Testis (tissue), 3 donors: ENCODE measurements around the gene RAB42. TPM values are rescaled to one million over a fixed set of nuclear protein-coding genes. Genes with fewer than 3 reads are reported as not detected.

ENCODE experiments used
- DNase-seq: peaks from one replicate; pipeline ENCODE4 v3.0.0-alpha.2; 2019
- H3K27ac ChIP-seq, 2 donors: fragments of 200-600 bp; sonication (generic); one replicate each; pipeline ENCODE4 v1.5.1; 2019
- H3K27me3 ChIP-seq: fragments of 200-600 bp; sonication (generic); one replicate; pipeline ENCODE4 v1.5.1; 2019
- H3K36me3 ChIP-seq: fragments of 200-600 bp; sonication (generic); one replicate; pipeline ENCODE4 v1.5.1; 2017; ENCODE audit warnings: low read depth; ENCODE audit errors: missing control alignments
- H3K4me1 ChIP-seq: fragments of 200-600 bp; sonication (generic); one replicate; pipeline ENCODE4 v1.5.1; 2019
- H3K4me3 ChIP-seq, 2 donors: fragments of 200-600 bp; sonication (generic); one replicate each; pipeline ENCODE4 v1.5.1; 2017 to 2019
- H3K9me3 ChIP-seq: fragments of 200-600 bp; sonication (generic); one replicate; pipeline ENCODE4 v1.5.1; 2017
- POLR2A ChIP-seq: fragments of 450-650 bp; IDR thresholded peaks from one replicate; pipeline ENCODE4 v1.6.1; 2017; ENCODE audit warnings: antibody characterized with exemption, mild to moderate bottlenecking, moderate library complexity
- WGBS, 2 donors: methylation state at CpG; one replicate each; pipeline ENCODE4 v1.1.5; 2018; 5-methylcytosine and 5-hydroxymethylcytosine counted together
- intact Hi-C: fragments of 100-400 bp; cut with DNase I; formaldehyde crosslinking; loops from one replicate; pipeline ENCODE4 v1.15.1; 2023; ENCODE audit warnings: low total_unique reads
- polyA plus RNA-seq: library from polyadenylated mRNA; stranded (reverse); fragments of 350-450 nt; fragmentation: Illumina TruSeq; extraction: RNeasy Lipid Tissue Mini Kit (QIAGEN cat#74804); gene quantifications from one replicate; pipeline ENCODE4 v1.2.3, GENCODE V29; 2014; ENCODE audit warnings: low read depth, low replicate concordance; ENCODE audit not compliant: insufficient read depth
- total RNA-seq, 2 donors: library from RNA; depleted of rRNA; stranded (reverse); fragments of >200 nt; gene quantifications; one replicate each; pipeline ENCODE4 v1.2.3, GENCODE V29; 2016
- TF ChIP-seq, protein P1 (sequence below), 3 experiments: fragments of 450-650 bp in 2 of 3; fragments of 200-600 bp in 1 of 3; sonication (generic) in 1 of 3; IDR thresholded peaks; one replicate each; pipeline ENCODE4 v1.5.1; 2016 to 2019; ENCODE audit warnings: antibody characterized with exemption in 3 of 3, mild to moderate bottlenecking in 2 of 3, moderate library complexity in 1 of 3

The RAB42 gene
- total and polyA plus RNA-seq, 3 donors from 2014 or later, result 1.8 to 5.4 (median 4.6) TPM

DNA sequence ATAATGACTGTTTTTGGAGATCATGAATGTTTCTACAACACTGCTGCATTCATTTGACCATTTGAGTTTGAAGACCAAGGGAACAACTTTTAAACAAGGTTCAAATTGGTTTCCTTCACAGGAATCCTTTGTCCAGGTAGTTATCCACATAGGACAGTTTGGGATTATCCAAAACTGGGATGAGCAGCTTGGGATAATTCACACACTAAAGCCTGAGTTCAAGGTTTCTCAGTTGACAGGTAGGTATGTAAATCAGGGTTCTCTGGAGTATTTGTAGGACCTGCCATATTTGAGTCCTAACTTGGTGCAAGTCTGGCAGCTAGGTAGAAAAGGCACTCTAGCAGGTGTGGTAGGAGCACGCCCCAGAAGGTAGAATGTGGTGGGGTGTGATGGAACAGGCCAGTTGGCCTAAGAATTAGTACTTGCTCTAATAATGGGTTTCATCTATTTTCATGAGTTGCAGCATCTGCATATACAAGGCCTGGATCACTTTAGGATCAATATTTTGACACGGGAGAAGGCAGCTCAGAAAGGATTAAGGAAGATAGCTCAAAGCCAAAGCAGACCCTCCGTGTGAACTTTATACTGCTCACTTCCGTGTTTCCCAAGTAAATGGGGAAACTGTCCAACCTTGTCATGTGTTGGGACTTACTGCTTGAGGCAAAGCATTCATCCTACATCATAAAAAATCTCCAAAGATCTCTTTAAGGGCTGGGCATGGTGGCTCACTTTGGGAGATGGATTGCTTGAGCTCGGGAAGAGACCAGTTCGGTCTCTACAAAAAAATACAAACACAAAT, 14.1 kb upstream of the RAB42 start:
- Histone ChIP-seq H3K4me3 (no peak overlapping the region), H3K36me3 (no peaks in the 10 kb centered on the region), H3K27ac (no peak overlapping the region), H3K4me1 (peaks cover 14% of the 10 kb centered on the region), H3K9me3 (no peaks in the 10 kb centered on the region), H3K27me3 (no peaks in the 10 kb centered on the region)
- DNase-seq, result no peak
- TF ChIP-seq, protein P1, sequence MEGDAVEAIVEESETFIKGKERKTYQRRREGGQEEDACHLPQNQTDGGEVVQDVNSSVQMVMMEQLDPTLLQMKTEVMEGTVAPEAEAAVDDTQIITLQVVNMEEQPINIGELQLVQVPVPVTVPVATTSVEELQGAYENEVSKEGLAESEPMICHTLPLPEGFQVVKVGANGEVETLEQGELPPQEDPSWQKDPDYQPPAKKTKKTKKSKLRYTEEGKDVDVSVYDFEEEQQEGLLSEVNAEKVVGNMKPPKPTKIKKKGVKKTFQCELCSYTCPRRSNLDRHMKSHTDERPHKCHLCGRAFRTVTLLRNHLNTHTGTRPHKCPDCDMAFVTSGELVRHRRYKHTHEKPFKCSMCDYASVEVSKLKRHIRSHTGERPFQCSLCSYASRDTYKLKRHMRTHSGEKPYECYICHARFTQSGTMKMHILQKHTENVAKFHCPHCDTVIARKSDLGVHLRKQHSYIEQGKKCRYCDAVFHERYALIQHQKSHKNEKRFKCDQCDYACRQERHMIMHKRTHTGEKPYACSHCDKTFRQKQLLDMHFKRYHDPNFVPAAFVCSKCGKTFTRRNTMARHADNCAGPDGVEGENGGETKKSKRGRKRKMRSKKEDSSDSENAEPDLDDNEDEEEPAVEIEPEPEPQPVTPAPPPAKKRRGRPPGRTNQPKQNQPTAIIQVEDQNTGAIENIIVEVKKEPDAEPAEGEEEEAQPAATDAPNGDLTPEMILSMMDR (IDR thresholded peaks at IDR 0.05), result no peak
- TF ChIP-seq POLR2A, result no peak
- WGBS, 2 donors, result 79 to 86% methylated on average over 6 of the region's 6 CpGs
- intact Hi-C loops, result no loop called here

DNA sequence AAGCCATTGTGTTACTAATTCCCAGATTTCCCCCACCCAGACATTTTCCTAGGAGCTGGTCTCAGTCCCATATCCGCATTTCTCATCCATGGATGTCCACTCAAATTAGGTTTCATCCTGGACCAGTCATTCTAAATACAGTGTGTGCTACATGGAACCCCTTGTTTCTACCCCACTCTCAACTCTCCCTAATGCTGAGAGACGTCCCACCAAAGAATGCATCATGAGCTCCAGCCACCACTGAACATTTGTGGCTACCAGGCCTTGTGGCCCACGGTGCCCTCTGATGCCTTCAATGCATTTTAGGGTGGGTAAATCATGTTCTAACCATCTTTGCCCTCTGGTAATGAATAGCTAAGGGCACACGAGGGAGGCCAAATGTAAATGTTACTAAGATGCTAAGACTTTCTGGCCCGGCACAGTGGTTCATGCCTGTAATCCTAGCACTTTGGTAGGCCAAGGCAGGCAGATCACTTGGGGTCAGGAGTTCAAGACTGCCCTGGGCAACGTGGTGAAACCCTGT, 13.3 kb upstream of the RAB42 start:
- TF ChIP-seq POLR2A, result no peak
- TF ChIP-seq, protein P1 (IDR thresholded peaks at IDR 0.05), result no peak
- intact Hi-C loops, result no loop called here
- Histone ChIP-seq H3K9me3 (no peaks in the 10 kb centered on the region), H3K4me3 (no peak overlapping the region), H3K36me3 (no peaks in the 10 kb centered on the region), H3K27me3 (no peaks in the 10 kb centered on the region), H3K27ac (no peak overlapping the region), H3K4me1 (peaks cover 14% of the 10 kb centered on the region)
- 84% methylated on average over 6 of the region's 6 CpGs for WGBS, 2 donors
- DNase-seq, result no peak

DNA sequence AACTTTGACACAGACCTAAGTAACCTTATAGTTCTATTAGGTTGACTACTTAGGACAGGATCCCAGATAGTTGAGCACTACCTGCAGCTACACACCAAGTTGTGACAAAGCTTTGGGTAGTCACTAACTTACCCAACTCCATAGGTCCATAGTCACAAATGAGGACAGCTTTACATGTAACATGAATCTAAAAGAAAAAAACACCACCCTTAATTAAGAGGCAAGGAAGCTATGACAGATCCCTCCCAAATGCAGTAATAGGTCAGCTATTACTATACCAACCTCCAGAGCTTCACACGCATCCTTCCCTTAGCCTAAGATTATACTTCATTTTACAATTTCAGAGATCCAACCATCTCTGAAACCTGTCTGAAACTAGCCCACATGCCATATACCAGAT, 12.7 kb upstream of the RAB42 start:
- intact Hi-C loops, result no loop called here
- H3K27ac ChIP-seq, result no peak overlapping the region
- DNase-seq, result no peak
- H3K4me3 ChIP-seq, result no peak overlapping the region
- no peak for TF ChIP-seq POLR2A
- TF ChIP-seq, protein P1 (IDR thresholded peaks at IDR 0.05), result no peak
- H3K4me1 ChIP-seq, result peaks cover 14% of the 10 kb centered on the region
- 87 to 96% methylated on average over 1 of the region's 1 CpG for WGBS, 2 donors
- no peaks in the 10 kb centered on the region for H3K27me3 ChIP-seq
- H3K9me3 ChIP-seq, result no peaks in the 10 kb centered on the region
- no peaks in the 10 kb centered on the region for H3K36me3 ChIP-seq

DNA sequence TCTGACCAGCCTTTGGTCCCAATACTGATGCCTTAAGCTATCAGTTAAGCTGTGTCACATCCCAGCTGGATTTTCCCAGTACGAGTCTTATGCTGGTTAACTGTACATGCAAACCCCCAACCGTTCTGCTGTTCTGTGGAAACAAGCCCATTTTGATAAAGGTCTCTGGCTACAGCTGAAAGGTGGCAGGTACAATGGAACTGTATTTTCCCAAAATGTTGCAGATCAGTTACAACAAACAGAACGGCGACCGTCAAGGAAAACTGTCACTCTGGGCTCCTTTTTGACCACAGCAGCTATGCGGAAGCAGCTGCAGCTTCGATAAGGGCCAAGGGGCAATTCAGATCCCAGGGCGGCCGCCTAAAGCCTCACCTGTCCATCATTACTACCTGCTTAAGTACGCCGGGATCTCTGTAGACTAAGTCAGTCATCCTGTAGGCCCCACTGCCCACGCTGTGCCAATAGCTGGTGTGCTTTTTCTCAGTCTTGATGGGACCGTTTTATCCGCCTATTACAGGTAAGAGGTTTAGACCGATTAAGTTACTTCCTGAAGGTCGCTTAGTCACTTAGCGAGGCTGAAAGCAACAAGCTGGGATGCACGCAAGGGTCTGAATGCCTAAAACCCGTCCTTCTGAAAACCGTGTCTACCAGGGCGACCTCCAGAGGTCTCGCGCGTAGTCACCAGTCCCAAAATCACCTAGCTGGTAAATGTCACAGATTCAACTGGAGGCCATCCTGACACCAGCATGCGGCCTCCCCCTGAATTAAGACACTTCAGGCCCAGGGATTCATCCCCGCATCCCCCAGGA, 11.1 kb upstream of the RAB42 start:
- no peaks in the 10 kb centered on the region for H3K9me3 ChIP-seq
- peaks cover 14% of the 10 kb centered on the region for H3K4me1 ChIP-seq
- 2 to 3% methylated on average over 21 to 26 of the region's 26 CpGs for WGBS, 2 donors
- no peaks in the 10 kb centered on the region for H3K36me3 ChIP-seq
- peak overlapping the region; percentile 5 to 85 for H3K27ac ChIP-seq
- intact Hi-C loops, result no loop called here
- peak overlapping the region; percentile 77 to 85 for H3K4me3 ChIP-seq
- no peaks in the 10 kb centered on the region for H3K27me3 ChIP-seq
- peak; percentile 40 for DNase-seq
- TF ChIP-seq, protein P1 (IDR thresholded peaks at IDR 0.05), result no peak
- TF ChIP-seq POLR2A, result no peak
